KG1 (cell line): Measurements from ENCODE around the gene TCF15.
A peak's percentile ranks its signal among the peaks of the same experiment; 100 is the strongest.

Source experiments
- DNase-seq: peaks from one replicate; lab custom pipeline; 2025; lab: John Stamatoyannopoulos, UW

The TCF15 gene

GRCh38 chr20:611047-611842, 1.1 kb upstream of the TCF15 start:
- no peak for DNase-seq

GRCh38 chr20:609371-609964, 641 bp downstream of the TCF15 start:
- DNase-seq, result no peak

- no peak for DNase-seq
Measured at GRCh38 chr20:608970-609369, 1.1 kb downstream of the TCF15 start.

- no peak for DNase-seq
Measured at GRCh38 chr20:607476-607875, 2.6 kb downstream of the TCF15 start.

GRCh38 chr20:605237-605636, 4.9 kb downstream of the TCF15 start:
- DNase-seq, result no peak

- no peak for DNase-seq
Measured at GRCh38 chr20:603116-603640, 6.9 kb downstream of the TCF15 start.

- no peak for DNase-seq
Measured at GRCh38 chr20:602111-602970, 7.8 kb downstream of the TCF15 start.

GRCh38 chr20:600736-601135, 9.4 kb downstream of the TCF15 start:
- DNase-seq, result no peak

GRCh38 chr20:600141-600540, 10.0 kb downstream of the TCF15 start:
- DNase-seq, result no peak

- no peak for DNase-seq
Measured at GRCh38 chr20:598133-598850, 11.8 kb downstream of the TCF15 start.

- no peak for DNase-seq
Measured at GRCh38 chr20:597560-597959, 12.5 kb downstream of the TCF15 start.

- DNase-seq, result no peak
Measured at GRCh38 chr20:595330-596308, 14.5 kb downstream of the TCF15 start.

GRCh38 chr20:592506-592905, 17.6 kb downstream of the TCF15 start:
- no peak for DNase-seq

- no peak for DNase-seq
Measured at GRCh38 chr20:591941-592340, 18.2 kb downstream of the TCF15 start.

GRCh38 chr20:588932-589672, 21.0 kb downstream of the TCF15 start:
- DNase-seq, result no peak

- peak; percentile 16 for DNase-seq
Measured at GRCh38 chr20:588476-588875, 21.6 kb downstream of the TCF15 start.

GRCh38 chr20:584971-585301, 25.2 kb downstream of the TCF15 start:
- DNase-seq, result no peak

- no peak for DNase-seq
Measured at GRCh38 chr20:584161-584970, 25.7 kb downstream of the TCF15 start.

GRCh38 chr20:582204-582603, 27.9 kb downstream of the TCF15 start:
- DNase-seq, result no peak
